Body of pancreas (tissue), 4 donors: ENCODE measurements around the gene RPE65.

ENCODE experiments used
- POLR2A ChIP-seq, 3 donors: fragments of 450-650 bp; IDR thresholded peaks; one replicate each; pipeline ENCODE4 v1.6.1; 2016; ENCODE audit warnings: antibody characterized with exemption in 3 of 3, mild to moderate bottlenecking in 2 of 3
- TF ChIP-seq, protein P1 (sequence below), 7 experiments: fragments of 450-650 bp in 4 of 7; fragments of 200-600 bp in 3 of 7; sonication (generic) in 3 of 7; IDR thresholded peaks; one replicate each; pipeline ENCODE4 v1.5.1; 2016 to 2019; ENCODE audit warnings: antibody characterized with exemption in 7 of 7

DNA sequence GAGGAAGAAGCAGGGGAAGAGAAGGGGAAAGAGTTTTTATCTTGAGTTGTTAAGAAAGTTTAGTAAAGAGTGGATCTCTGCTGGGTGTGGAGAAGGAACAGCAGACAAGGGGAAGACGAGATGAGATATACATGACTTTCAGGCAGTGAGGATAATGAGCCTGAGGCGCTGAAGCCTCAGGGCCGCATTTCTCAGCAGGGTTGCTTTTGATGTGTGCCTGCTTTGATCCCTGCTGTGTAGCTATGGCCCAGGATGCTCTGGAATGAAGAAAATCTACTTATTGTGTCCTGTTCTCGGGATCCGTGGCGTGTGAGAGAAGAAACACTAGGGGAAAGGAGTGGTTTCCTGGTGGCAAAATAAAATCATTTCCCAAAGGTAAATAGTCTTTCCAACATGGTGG is 15.1 kb upstream of the RPE65 start:
- TF ChIP-seq, protein P1, sequence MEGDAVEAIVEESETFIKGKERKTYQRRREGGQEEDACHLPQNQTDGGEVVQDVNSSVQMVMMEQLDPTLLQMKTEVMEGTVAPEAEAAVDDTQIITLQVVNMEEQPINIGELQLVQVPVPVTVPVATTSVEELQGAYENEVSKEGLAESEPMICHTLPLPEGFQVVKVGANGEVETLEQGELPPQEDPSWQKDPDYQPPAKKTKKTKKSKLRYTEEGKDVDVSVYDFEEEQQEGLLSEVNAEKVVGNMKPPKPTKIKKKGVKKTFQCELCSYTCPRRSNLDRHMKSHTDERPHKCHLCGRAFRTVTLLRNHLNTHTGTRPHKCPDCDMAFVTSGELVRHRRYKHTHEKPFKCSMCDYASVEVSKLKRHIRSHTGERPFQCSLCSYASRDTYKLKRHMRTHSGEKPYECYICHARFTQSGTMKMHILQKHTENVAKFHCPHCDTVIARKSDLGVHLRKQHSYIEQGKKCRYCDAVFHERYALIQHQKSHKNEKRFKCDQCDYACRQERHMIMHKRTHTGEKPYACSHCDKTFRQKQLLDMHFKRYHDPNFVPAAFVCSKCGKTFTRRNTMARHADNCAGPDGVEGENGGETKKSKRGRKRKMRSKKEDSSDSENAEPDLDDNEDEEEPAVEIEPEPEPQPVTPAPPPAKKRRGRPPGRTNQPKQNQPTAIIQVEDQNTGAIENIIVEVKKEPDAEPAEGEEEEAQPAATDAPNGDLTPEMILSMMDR (IDR thresholded peaks at IDR 0.05) = no peak
- no peak for TF ChIP-seq POLR2A (IDR thresholded peaks at IDR 0.05)
